Endothelial cell of umbilical vein (primary cell): ENCODE results near the gene HES2.
"Not testable (repeated sequence)": the region's sequence is repeated elsewhere in the genome, so short reads cannot be mapped to it uniquely, and the experiment has no call there.

ENCODE experiments used
- CTCF ChIP-seq, 2 donors: IDR thresholded peaks; 1 replicate in 1 of 2; 2 replicates in 1 of 2; pipeline ENCODE4 v1.5.1; 2011; ENCODE audit warnings: low read length in 2 of 2, mild to moderate bottlenecking in 2 of 2, moderate library complexity in 2 of 2, control low read depth in 1 of 2, inconsistent platforms in 1 of 2, low read depth in 1 of 2; ENCODE audit not compliant: insufficient read depth in 1 of 2; ENCODE audit errors: extremely low read depth in 1 of 2
- MAX ChIP-seq: IDR thresholded peaks from 2 replicates; pipeline ENCODE4 v1.6.1; 2011; ENCODE audit not compliant: insufficient read depth, insufficient read length
- MYC ChIP-seq: IDR thresholded peaks from one replicate; pipeline ENCODE4 v1.6.1; 2011; ENCODE audit warnings: mild to moderate bottlenecking, low read depth, low read length
- POLR2A ChIP-seq: IDR thresholded peaks from 2 replicates; pipeline ENCODE4 v1.6.1; 2012; ENCODE audit warnings: low read depth, mild to moderate bottlenecking, control low read depth, low read length

GRCh38 chr1:6429660-6430411, 10.1 kb upstream of the HES2 start:
- TF ChIP-seq MYC; POLR2A; MAX; CTCF (IDR thresholded peaks at IDR 0.05; ENCODE audit: extremely low read depth in 1 of 2, insufficient read depth in 1 of 2, low read depth in 1 of 2, low read length in 2 of 2): not testable (repeated sequence)
